HG02642 (cell line): ENCODE measurements around the gene NECTIN1.
"Not testable (repeated sequence)": the region's sequence is repeated elsewhere in the genome, so short reads cannot be mapped to it uniquely, and the experiment has no call there.

Experiments used
- ATAC-seq: cut with Tn5 transposase; IDR thresholded peaks from one replicate; pipeline ENCODE4 v1.9.1; 2021; ENCODE audit warnings: mild to moderate bottlenecking; ENCODE audit not compliant: unreplicated experiment, poor library complexity

The NECTIN1 gene

GRCh38 chr11:119607726-119608125 is 121.3 kb downstream of the NECTIN1 start:
- no peak for ATAC-seq

- no peak for ATAC-seq
These were observed 123.8 kb downstream of the NECTIN1 start for GRCh38 chr11:119605137-119605665.

- no peak for ATAC-seq
These were observed 126.1 kb downstream of the NECTIN1 start for GRCh38 chr11:119602745-119603373.

GRCh38 chr11:119599864-119600541 is 129.0 kb downstream of the NECTIN1 start:
- ATAC-seq = no peak

- not testable (repeated sequence) for ATAC-seq
These were observed 133.1 kb downstream of the NECTIN1 start for GRCh38 chr11:119595941-119596340.

- ATAC-seq = no peak
These were observed 134.3 kb downstream of the NECTIN1 start for GRCh38 chr11:119594639-119595249.

- no peak for ATAC-seq
These were observed 135.7 kb downstream of the NECTIN1 start for GRCh38 chr11:119593346-119593745.

GRCh38 chr11:119592642-119593041 is 136.4 kb downstream of the NECTIN1 start:
- ATAC-seq = no peak

GRCh38 chr11:119591836-119592310 is 137.1 kb downstream of the NECTIN1 start:
- no peak for ATAC-seq

- ATAC-seq = no peak
These were observed 138.2 kb downstream of the NECTIN1 start for GRCh38 chr11:119590651-119591351.

GRCh38 chr11:119589001-119589400 is 140.0 kb downstream of the NECTIN1 start:
- no peak for ATAC-seq
